GM12878 (cell line): Measurements from ENCODE around the gene SULT1C3.

ENCODE experiments used
- BHLHE40 ChIP-seq, 2 experiments: fragments of 450-650 bp in 1 of 2; IDR thresholded peaks; 2 replicates each; pipeline ENCODE4 v1.6.1; 2011 to 2017; ENCODE audit warnings: low read depth in 2 of 2, borderline replicate concordance in 1 of 2, improper control_type of control experiment in 1 of 2, low read length in 1 of 2, mild to moderate bottlenecking in 1 of 2
- CBX5 ChIP-seq: sonication (generic); IDR thresholded peaks from 2 replicates; pipeline ENCODE4 v1.6.1; 2016; ENCODE audit warnings: low read depth, moderate library complexity, mild to moderate bottlenecking, inconsistent platforms
- CREB1 ChIP-seq: IDR thresholded peaks from 2 replicates; pipeline ENCODE4 v1.6.1; 2012; ENCODE audit warnings: low read depth, mild to moderate bottlenecking, inconsistent platforms
- DPF2 ChIP-seq: fragments of 450-650 bp; IDR thresholded peaks from 2 replicates; pipeline ENCODE4 v1.6.1; 2017; ENCODE audit warnings: mild to moderate bottlenecking

- TF ChIP-seq CBX5 (no peak), BHLHE40 (IDR thresholded peaks at IDR 0.05; ENCODE audit: borderline replicate concordance in 1 of 2, low read depth in 2 of 2, low read length in 1 of 2) (no peak), CREB1 (no peak), DPF2 (no peak)
Measured at GRCh38 chr2:108293850-108294249, 54.1 kb downstream of the SULT1C3 start.
